ENCODE measurements around the gene NAP1L4.

NAP1L4 gene, protein sequence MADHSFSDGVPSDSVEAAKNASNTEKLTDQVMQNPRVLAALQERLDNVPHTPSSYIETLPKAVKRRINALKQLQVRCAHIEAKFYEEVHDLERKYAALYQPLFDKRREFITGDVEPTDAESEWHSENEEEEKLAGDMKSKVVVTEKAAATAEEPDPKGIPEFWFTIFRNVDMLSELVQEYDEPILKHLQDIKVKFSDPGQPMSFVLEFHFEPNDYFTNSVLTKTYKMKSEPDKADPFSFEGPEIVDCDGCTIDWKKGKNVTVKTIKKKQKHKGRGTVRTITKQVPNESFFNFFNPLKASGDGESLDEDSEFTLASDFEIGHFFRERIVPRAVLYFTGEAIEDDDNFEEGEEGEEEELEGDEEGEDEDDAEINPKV

DNA sequence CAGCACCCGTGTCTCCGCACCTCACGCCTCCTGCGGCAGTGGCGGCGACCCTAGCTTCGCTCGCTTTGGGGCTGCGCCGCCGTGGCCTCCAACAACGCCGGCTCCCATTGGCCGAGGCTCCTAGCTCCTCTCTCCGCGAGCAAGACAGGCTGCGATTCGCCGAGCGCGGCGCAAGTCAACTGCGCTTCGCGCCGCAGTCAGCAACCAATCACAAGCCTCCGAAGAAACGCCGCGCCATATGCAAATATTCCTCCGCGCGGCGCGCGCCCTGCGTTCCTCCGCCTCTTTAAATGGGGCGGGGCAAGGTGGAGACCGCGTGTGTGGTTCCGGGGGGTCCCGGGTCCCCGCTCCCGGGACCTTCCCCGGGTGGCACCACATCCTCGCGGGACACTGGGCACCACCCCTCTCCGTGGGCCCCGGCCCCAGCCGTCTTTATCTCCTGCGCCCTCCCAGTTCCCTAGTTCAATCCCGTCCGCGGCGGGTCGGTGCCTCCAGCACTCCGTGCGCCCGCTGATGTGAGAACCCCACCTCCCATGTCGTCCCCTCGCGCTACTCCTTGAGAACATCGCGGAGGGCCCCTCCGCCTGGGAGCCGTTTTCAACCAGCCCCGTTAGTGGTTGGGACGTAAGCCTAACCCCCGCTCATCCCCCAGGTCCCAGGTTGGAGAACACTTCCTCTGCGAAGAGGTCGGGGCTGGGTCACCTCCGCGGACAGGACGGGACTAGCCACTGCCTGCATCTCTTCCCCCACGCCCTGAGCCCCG is at the start of gene NAP1L4:
NAP1L4 (minus strand) TSS at position 96 of the 763 bp plus-strand sequence. CDS start 13,109 bp downstream, outside the sequence.
- peaks cover 35% of the 10 kb centered on the region for H3K4me1 ChIP-seq (ENCODE audit: control insufficient read depth, insufficient read depth, low read length)
- H3K4me3 ChIP-seq (ENCODE audit: low read depth, low read length): peak within 1 kb of the TSS; percentile 98
- H3K27me3 ChIP-seq (ENCODE audit: control insufficient read depth, insufficient read depth, low read length): no peaks in the 10 kb centered on the region
- peaks cover 7% of the 10 kb centered on the region; the same call in 1 of the 2 replicates for H3K36me3 ChIP-seq (ENCODE audit: control insufficient read depth, insufficient read depth, low read length)
- peak within 1 kb of the TSS; percentile 95 for H3K9ac ChIP-seq (ENCODE audit: low read length)
- no peaks in the 10 kb centered on the region for H3K9me3 ChIP-seq (ENCODE audit: control insufficient read depth, insufficient read depth, low read depth, low read length)
- H3K27ac ChIP-seq (ENCODE audit: low read depth, low read length): peak within 1 kb of the TSS; percentile 91

DNA sequence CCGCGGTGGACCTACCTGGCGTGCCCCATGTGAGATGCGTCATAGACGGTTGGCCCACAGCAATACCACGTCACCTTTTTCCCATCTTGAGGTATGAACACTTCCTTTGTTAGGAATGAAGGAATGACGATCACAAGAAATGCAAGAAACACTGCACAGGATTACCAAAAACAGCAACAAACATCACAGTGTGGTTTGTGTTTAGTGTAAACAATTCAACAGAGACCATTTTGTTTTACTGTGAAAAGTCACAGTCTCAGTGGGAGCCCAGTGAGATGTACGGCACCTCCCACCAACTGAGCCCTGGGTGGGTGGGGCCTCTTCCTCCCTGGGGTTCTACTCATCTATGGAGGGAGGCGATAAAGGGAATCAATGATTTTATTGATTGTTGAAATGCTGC is 48.8 kb upstream of the NAP1L4 start:
- H3K9ac ChIP-seq (ENCODE audit: low read length): no peak overlapping the region
- no peaks in the 10 kb centered on the region for H3K9me3 ChIP-seq (ENCODE audit: control insufficient read depth, insufficient read depth, low read depth, low read length)
- peaks cover 84% of the 10 kb centered on the region for H3K36me3 ChIP-seq (ENCODE audit: control insufficient read depth, insufficient read depth, low read length)
- H3K4me3 ChIP-seq (ENCODE audit: low read depth, low read length): no peak overlapping the region
- no peak overlapping the region for H3K27ac ChIP-seq (ENCODE audit: low read depth, low read length)
- no peaks in the 10 kb centered on the region; the same call in 1 of the 2 replicates for H3K4me1 ChIP-seq (ENCODE audit: control insufficient read depth, insufficient read depth, low read length)
- no peaks in the 10 kb centered on the region for H3K27me3 ChIP-seq (ENCODE audit: control insufficient read depth, insufficient read depth, low read length)

- H3K36me3 ChIP-seq (ENCODE audit: control insufficient read depth, insufficient read depth, low read length): peaks cover 84% of the 10 kb centered on the region
- no peak overlapping the region for H3K27ac ChIP-seq (ENCODE audit: low read depth, low read length)
- no peaks in the 10 kb centered on the region for H3K27me3 ChIP-seq (ENCODE audit: control insufficient read depth, insufficient read depth, low read length)
- H3K4me3 ChIP-seq (ENCODE audit: low read depth, low read length): no peak overlapping the region
- no peaks in the 10 kb centered on the region for H3K4me1 ChIP-seq (ENCODE audit: control insufficient read depth, insufficient read depth, low read length)
- H3K9ac ChIP-seq (ENCODE audit: low read length): no peak overlapping the region
- no peaks in the 10 kb centered on the region for H3K9me3 ChIP-seq (ENCODE audit: control insufficient read depth, insufficient read depth, low read depth, low read length)
These were observed 45.8 kb upstream of the NAP1L4 start for GRCh38 chr11:3037945-3038271.

DNA sequence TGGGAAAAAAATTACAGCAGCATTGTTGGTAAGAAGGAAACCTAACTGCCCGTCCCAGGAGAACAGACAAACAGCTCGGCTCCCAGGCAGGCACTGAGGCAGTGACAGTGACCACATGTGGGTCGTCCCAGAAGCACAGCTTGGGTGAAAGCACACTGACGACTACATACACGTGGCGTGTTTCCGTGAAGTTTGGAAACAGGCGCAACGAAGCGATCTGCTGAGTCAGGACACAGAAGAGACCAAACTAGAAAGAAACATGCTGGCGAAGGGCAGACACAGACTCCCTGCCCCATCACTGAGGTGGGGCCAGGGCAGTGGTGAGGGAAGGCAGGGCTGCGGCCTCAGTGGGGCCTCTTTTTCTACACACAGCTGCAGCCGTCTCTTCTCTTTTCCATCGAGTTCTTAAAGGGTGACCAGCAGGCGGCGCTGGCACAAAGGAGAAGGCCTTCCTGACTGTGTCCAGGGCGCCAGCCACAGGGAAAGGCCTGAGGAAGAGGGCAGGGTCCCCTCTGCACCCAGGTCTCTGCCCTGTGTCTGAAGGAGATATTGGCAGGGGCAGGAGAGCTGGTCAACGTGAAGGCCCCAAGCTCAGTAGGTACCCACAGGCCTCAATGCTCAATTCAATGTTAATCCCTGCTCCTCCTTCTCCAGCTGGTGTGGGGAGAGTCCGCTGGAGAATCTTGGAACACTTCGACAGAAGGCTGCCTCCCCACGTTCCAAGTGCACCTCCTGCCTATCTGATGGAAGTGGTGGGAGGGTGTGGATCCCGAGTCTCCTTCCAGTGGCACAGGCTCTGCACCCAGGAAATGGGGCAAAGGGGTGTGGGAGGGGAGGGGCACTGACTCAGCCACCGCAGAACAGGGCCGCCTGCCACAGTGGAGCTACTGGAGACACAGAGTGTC is 45.2 kb upstream of the NAP1L4 start:
- no peak overlapping the region for H3K9ac ChIP-seq (ENCODE audit: low read length)
- H3K27ac ChIP-seq (ENCODE audit: low read depth, low read length): no peak overlapping the region
- H3K4me1 ChIP-seq (ENCODE audit: control insufficient read depth, insufficient read depth, low read length): no peaks in the 10 kb centered on the region
- H3K27me3 ChIP-seq (ENCODE audit: control insufficient read depth, insufficient read depth, low read length): no peaks in the 10 kb centered on the region
- peaks cover 90% of the 10 kb centered on the region for H3K36me3 ChIP-seq (ENCODE audit: control insufficient read depth, insufficient read depth, low read length)
- H3K4me3 ChIP-seq (ENCODE audit: low read depth, low read length): no peak overlapping the region
- no peaks in the 10 kb centered on the region for H3K9me3 ChIP-seq (ENCODE audit: control insufficient read depth, insufficient read depth, low read depth, low read length)

DNA sequence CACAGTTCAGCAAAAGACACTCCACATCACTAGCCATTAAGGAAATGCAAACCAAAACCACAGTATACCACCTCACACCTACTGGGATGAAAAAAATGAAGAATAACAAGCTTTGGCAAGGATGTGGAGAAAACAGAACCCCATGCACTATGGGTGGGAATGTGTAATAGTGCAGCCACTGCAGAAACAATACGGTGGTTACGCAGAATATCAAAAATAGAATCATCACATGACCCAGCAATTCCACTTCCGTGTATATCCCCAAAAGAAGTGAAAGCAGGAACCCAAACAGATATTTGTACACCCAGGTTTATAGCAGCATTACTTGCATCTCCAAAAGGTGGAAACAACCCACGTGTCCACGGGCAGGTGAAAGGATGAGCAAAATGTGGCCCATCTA is 44.3 kb upstream of the NAP1L4 start:
- Histone ChIP-seq H3K36me3 (ENCODE audit: control insufficient read depth, insufficient read depth, low read length) (peaks cover 88% of the 10 kb centered on the region), H3K4me1 (ENCODE audit: control insufficient read depth, insufficient read depth, low read length) (no peaks in the 10 kb centered on the region), H3K4me3 (ENCODE audit: low read depth, low read length) (no peak overlapping the region), H3K9ac (ENCODE audit: low read length) (no peak overlapping the region), H3K27me3 (ENCODE audit: control insufficient read depth, insufficient read depth, low read length) (no peaks in the 10 kb centered on the region), H3K27ac (ENCODE audit: low read depth, low read length) (no peak overlapping the region), H3K9me3 (ENCODE audit: control insufficient read depth, insufficient read depth, low read depth, low read length) (no peaks in the 10 kb centered on the region)

DNA sequence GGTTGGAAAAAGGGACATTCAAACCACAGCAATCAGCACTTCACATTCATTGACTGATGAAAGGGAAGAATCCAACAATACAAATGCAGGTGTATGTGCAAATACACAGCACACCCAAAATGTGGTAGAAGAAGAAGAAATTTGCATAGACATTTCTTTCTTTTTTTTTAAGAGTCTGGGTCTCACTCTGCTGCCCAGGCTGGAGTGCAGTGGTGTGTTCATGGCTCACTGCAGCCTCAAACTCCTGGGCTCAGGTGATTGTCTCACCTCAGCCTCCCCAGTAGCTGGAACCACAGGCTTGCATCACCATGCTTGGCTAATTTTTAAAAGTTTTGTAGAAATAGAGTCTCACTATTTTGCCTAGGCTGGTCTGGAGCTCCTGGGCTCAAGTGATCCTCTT is 43.2 kb upstream of the NAP1L4 start:
- Histone ChIP-seq H3K4me3 (ENCODE audit: low read depth, low read length) (no peak overlapping the region), H3K27ac (ENCODE audit: low read depth, low read length) (no peak overlapping the region), H3K27me3 (ENCODE audit: control insufficient read depth, insufficient read depth, low read length) (no peaks in the 10 kb centered on the region), H3K4me1 (ENCODE audit: control insufficient read depth, insufficient read depth, low read length) (no peaks in the 10 kb centered on the region), H3K9me3 (ENCODE audit: control insufficient read depth, insufficient read depth, low read depth, low read length) (no peaks in the 10 kb centered on the region), H3K9ac (ENCODE audit: low read length) (no peak overlapping the region), H3K36me3 (ENCODE audit: control insufficient read depth, insufficient read depth, low read length) (peaks cover 88% of the 10 kb centered on the region)

DNA sequence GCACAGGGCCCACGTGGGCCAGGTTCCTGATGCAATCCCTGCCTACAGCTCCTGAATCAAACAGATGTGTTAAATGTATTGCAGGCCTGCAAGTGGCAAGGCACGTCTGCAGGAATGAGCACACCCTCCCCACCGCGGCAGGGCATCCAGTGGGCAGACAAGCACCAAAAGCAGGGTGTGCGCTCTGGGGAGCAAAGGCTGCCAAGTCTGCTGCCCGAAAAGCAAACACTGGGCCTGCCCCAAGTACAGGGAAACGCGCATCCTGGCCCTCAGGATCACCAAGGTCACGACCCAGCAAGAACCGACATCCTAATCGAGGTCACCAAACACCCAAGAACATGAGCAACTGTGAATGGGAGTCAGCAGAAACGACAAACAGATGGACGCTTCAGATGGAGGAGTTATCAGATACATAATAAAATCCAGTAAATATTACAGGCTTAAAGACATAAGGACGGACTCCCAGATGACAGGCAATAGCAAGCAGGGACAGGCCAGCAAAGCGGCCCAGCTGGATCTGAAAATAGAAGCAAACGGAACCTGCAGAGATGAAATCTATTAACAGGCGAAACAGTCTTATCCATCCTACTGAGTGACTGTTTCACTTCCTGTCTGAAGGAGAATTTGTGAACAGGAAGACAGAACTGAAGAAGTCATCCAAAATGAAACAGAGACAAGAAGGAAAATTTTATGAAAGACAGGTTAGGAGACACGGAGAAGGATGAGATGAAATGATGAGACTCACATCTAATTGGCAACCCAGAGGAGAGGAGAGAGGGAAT is 38.4 kb upstream of the NAP1L4 start:
- no peak overlapping the region; the same call in 1 of the 2 replicates for H3K27ac ChIP-seq (ENCODE audit: low read depth, low read length)
- H3K9me3 ChIP-seq (ENCODE audit: control insufficient read depth, insufficient read depth, low read depth, low read length): no peaks in the 10 kb centered on the region
- no peak overlapping the region for H3K4me3 ChIP-seq (ENCODE audit: low read depth, low read length)
- H3K4me1 ChIP-seq (ENCODE audit: control insufficient read depth, insufficient read depth, low read length): no peaks in the 10 kb centered on the region
- no peak overlapping the region for H3K9ac ChIP-seq (ENCODE audit: low read length)
- H3K27me3 ChIP-seq (ENCODE audit: control insufficient read depth, insufficient read depth, low read length): no peaks in the 10 kb centered on the region
- peaks cover 86% of the 10 kb centered on the region for H3K36me3 ChIP-seq (ENCODE audit: control insufficient read depth, insufficient read depth, low read length)

DNA sequence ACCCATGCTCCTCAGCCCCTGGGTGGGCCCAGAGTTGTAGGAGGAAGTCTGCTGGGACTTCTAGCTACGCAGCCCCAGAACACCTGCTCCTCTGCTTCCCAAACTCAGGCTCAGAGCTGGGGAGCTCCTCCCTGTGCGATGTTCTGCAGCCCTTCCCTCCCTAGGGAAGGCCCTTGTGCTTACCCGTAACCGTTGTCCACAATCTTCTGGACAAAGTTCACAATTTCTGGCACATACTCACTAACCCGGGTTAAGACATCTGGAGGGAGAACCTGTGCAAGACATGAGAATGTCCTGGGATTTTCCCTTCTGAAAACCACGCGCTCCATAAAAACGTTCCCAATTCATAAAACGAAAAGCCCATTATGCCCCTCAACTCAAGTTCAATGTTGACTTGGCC is 36.7 kb upstream of the NAP1L4 start:
- Histone ChIP-seq H3K9me3 (ENCODE audit: control insufficient read depth, insufficient read depth, low read depth, low read length) (no peaks in the 10 kb centered on the region), H3K4me3 (ENCODE audit: low read depth, low read length) (no peak overlapping the region), H3K4me1 (ENCODE audit: control insufficient read depth, insufficient read depth, low read length) (no peaks in the 10 kb centered on the region), H3K27ac (ENCODE audit: low read depth, low read length) (no peak overlapping the region), H3K27me3 (ENCODE audit: control insufficient read depth, insufficient read depth, low read length) (no peaks in the 10 kb centered on the region), H3K36me3 (ENCODE audit: control insufficient read depth, insufficient read depth, low read length) (peaks cover 85% of the 10 kb centered on the region), H3K9ac (ENCODE audit: low read length) (no peak overlapping the region)

GRCh38 chr11:3026803-3027202 is 34.7 kb upstream of the NAP1L4 start:
- peak overlapping the region; percentile 19 for H3K9ac ChIP-seq (ENCODE audit: low read length)
- H3K27me3 ChIP-seq (ENCODE audit: control insufficient read depth, insufficient read depth, low read length): no peaks in the 10 kb centered on the region
- no peak overlapping the region for H3K27ac ChIP-seq (ENCODE audit: low read depth, low read length)
- H3K4me3 ChIP-seq (ENCODE audit: low read depth, low read length): no peak overlapping the region
- H3K9me3 ChIP-seq (ENCODE audit: control insufficient read depth, insufficient read depth, low read depth, low read length): no peaks in the 10 kb centered on the region
- H3K4me1 ChIP-seq (ENCODE audit: control insufficient read depth, insufficient read depth, low read length): no peaks in the 10 kb centered on the region
- peaks cover 86% of the 10 kb centered on the region for H3K36me3 ChIP-seq (ENCODE audit: control insufficient read depth, insufficient read depth, low read length)

DNA sequence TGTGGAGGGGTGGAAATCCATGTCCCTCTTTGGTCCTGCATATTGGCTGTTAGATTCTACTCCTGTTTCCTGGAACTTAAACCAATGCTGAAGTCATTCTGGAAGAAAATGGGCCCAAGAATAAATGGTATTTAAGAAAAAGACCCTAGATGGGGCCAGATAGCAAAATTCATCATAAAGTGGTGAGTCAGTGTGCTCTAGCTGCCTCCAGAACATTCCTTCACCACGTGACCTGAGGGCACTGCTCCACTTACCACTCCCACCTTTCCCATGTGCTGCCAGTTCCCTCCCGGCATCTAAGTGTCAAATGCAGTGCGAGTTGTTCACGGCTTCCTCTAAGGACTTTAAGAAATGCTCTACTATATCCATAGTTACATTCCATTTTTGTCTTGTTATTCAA is 30.9 kb upstream of the NAP1L4 start:
- Histone ChIP-seq H3K36me3 (ENCODE audit: control insufficient read depth, insufficient read depth, low read length) (peaks cover 82% of the 10 kb centered on the region), H3K27ac (ENCODE audit: low read depth, low read length) (no peak overlapping the region), H3K4me1 (ENCODE audit: control insufficient read depth, insufficient read depth, low read length) (no peaks in the 10 kb centered on the region)

More for the DNA sequence above, 30.9 kb upstream of the NAP1L4 start:
- H3K9me3 ChIP-seq (ENCODE audit: control insufficient read depth, insufficient read depth, low read depth, low read length): no peaks in the 10 kb centered on the region
- H3K27me3 ChIP-seq (ENCODE audit: control insufficient read depth, insufficient read depth, low read length): no peaks in the 10 kb centered on the region
- H3K4me3 ChIP-seq (ENCODE audit: low read depth, low read length): no peak overlapping the region
- H3K9ac ChIP-seq (ENCODE audit: low read length): no peak overlapping the region

Measured in HUES6 (cell line).